Brain microvascular endothelial cell (primary cell): ENCODE results near the gene NEURL3.

Source experiments
- DNase-seq: peaks from one replicate; pipeline ENCODE4 v3.0.0-alpha.2; 2020
- H3K27ac ChIP-seq: fragments of 250-450 bp; sonication (Bioruptor Pico); 2 replicates; pipeline ENCODE4 v1.5.1; 2020; ENCODE audit warnings: mild to moderate bottlenecking, moderate library complexity
- H3K27me3 ChIP-seq: fragments of 250-450 bp; sonication (Bioruptor Pico); replicated peaks from 2 replicates; pipeline ENCODE4 v1.5.1; 2020; ENCODE audit warnings: mild to moderate bottlenecking
- H3K36me3 ChIP-seq: fragments of 250-450 bp; sonication (Bioruptor Pico); replicated peaks from 2 replicates; pipeline ENCODE4 v1.5.1; 2020; ENCODE audit warnings: mild to moderate bottlenecking
- H3K4me3 ChIP-seq: 2 replicates; pipeline ENCODE4 v1.5.1; 2011; ENCODE audit warnings: low read depth, mild to moderate bottlenecking, control low read depth, low read length, moderate library complexity
- CTCF ChIP-seq: IDR thresholded peaks from 2 replicates; pipeline ENCODE4 v1.5.1; 2011; ENCODE audit warnings: low read depth, mild to moderate bottlenecking, moderate library complexity, low read length, control low read depth, inconsistent platforms; ENCODE audit errors: missing control alignments
- in situ Hi-C: cut with HindIII; loops from 2 replicates; pipeline ENCODE4 v1.10.0; 2017; ENCODE audit warnings: low sequenced_read_pairs, low pct_ligation_motif_present

Gene NEURL3

DNA sequence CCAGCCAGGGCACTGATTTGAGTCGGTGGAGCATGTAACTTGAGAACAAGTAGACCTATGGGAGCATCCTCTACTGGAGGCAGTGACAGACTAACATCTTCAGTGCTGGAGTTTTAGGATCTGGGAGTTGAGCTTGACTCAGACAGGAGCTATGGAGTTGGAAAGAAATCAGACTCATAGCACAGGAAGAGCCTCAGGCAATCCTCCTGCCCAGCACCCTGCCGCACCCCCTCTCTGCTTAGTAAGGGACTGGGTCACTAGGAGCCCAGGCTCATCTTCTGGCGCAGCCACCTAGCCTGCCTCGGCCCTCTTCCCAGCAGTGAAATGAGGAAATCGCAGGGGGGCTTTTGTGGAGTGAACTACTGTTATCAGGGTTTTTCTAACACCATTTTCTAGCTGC, 35.0 kb upstream of the NEURL3 start:
- no peak for TF ChIP-seq CTCF
- Histone ChIP-seq H3K27me3 (no peaks in the 10 kb centered on the region), H3K36me3 (peaks cover 2% of the 10 kb centered on the region), H3K4me3 (no peak overlapping the region), H3K27ac (no peak overlapping the region)
- in situ Hi-C loops: no loop called here
- no peak for DNase-seq

GRCh38 chr2:96539215-96539920, 34.2 kb upstream of the NEURL3 start:
- no peaks in the 10 kb centered on the region for H3K27me3 ChIP-seq
- no peak for DNase-seq
- no peak overlapping the region for H3K27ac ChIP-seq
- H3K4me3 ChIP-seq: no peak overlapping the region
- H3K36me3 ChIP-seq: peaks cover 2% of the 10 kb centered on the region
- in situ Hi-C loops: no loop called here
- TF ChIP-seq CTCF: no peak

- Histone ChIP-seq H3K36me3 (peaks cover 2% of the 10 kb centered on the region), H3K27me3 (no peaks in the 10 kb centered on the region), H3K4me3 (peak overlapping the region; percentile 69), H3K27ac (no peak overlapping the region)
- in situ Hi-C loops: no loop called here
- peak; percentile 47 for DNase-seq
- no peak for TF ChIP-seq CTCF
Measured at GRCh38 chr2:96538487-96539214, 33.5 kb upstream of the NEURL3 start.

- in situ Hi-C loops: no loop called here
- no peaks in the 10 kb centered on the region for H3K27me3 ChIP-seq
- peak overlapping the region; percentile 69 for H3K4me3 ChIP-seq
- H3K36me3 ChIP-seq: peaks cover 2% of the 10 kb centered on the region
- no peak overlapping the region for H3K27ac ChIP-seq
- no peak for DNase-seq
- no peak for TF ChIP-seq CTCF
Measured at GRCh38 chr2:96537734-96538486, 32.8 kb upstream of the NEURL3 start.

- no peak for TF ChIP-seq CTCF
- H3K4me3 ChIP-seq: peak overlapping the region; percentile 69
- peak overlapping the region; percentile 60 for H3K27ac ChIP-seq
- no peak for DNase-seq
- no peaks in the 10 kb centered on the region for H3K36me3 ChIP-seq
- no peaks in the 10 kb centered on the region for H3K27me3 ChIP-seq
- in situ Hi-C loops: no loop called here
Measured at GRCh38 chr2:96537066-96537733, 32.0 kb upstream of the NEURL3 start.
